GM04504 (cell line): ENCODE results near the gene ISCU.

ENCODE experiments used
- DNase-seq: peaks from one replicate; pipeline ENCODE4 v3.0.0-alpha.2; 2012; ENCODE audit warnings: low read depth

ISCU gene

DNA sequence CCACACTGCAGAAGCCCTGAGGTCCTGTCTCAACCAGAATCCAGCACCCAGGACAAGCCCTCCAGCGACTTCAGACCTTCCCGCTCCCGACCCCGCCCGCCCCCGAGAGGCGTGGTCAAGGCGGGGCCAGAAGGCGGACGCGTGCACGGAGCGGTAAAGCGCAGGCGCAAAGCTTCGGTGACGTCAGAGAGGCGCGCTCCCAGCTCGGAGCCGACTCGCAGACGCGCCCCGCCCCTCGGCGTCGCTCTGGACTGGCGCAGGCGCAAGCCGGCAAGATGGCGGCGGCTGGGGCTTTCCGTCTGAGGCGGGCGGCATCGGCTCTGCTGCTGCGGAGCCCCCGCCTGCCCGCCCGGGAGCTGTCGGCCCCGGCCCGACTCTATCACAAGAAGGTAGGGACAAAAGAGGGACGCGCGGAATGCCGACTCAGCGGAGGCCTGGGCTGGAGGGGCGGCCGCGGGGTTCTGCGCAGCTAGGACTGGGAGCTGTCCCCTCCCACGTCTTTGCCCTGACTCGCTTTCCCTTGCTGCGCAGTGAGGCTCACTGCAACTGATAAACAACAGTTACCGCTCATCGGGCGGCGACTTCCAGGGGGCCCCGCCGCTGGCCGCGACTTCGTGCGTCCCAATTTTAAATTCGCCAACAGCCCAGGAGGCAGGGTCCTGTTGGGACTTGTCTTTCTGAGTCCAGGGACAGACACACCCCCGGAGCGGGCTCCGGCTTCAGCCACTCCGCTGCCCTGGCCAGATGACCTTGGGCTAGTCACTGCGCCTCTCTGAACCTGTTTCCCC lies at the start of gene ISCU:
Gene ISCU (plus strand): TSS at position 249 of the 788 bp plus-strand sequence. CDS start 27 bp downstream, at position 276.
- peak; percentile 93 for DNase-seq

DNA sequence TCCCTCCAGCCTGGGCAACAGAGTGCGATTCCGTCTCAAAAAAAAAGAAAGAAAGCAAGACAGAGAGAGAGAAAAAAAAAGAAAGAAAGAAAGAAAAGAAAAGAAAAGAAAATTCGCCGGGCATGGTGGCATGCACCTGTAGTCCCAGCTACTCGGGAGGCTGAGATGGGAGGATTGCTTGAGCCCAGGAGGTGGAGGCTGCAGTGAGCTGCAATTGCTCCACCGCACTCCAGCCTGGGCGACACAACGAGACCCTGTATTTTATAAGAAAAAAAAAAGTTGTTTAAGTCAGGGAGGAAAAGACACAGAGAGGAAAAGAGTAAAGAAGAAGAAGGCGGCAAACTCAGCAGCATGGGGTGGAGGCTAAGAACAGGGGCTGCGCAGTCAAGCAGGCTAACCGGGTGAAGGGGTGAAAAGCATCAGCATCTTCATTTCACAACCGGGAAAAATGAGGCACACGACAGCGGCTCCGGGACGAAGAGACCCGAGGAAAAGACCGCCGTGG lies 47.9 kb upstream of the ISCU start:
- no peak for DNase-seq

DNA sequence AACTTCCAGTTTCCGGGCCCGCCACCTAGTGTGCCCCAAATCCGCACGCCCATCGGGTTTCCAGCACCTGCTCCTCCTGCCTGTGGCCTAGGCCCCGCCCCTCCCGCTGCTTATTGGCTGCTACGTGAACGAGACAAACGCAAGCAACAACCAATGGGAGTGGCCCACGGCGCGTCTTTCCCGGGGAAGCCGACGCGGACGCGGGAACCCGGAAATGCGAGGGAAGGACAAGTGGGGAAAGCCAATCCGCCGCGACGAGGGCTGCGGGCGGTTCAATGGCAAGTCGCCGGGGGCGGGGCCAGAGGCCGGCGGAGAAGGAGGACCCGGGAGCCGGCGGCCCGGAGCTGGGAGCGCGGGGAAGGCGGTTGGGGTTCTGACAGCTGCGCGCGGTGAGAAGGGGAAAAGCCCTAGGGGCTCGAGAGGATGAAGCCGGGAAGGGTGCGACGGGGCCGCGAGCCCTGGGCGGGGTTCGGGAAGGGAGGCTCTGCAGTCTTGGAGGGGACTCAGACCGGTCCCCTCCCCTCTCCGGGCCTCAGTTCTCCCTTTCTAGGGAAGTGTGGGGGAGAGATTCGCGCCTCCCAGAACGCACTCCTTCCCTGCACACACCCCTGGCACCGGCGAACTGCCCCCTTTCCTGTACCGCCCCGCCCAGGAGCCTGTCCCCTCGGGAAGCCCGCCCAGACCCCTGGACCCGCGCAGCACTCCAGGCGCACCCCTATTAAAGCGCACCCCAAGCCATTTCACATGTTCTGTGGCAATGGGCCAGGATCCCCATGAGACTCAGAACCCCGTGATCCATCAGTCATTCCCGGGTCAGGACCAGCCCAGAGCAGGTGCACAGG lies 47.2 kb upstream of the ISCU start, which contains the start of gene FICD:
Gene FICD (plus strand): TSS at position 305 of the 842 bp plus-strand sequence. CDS start 1,696 bp downstream, outside the sequence.
- DNase-seq = peak; percentile 95

DNA sequence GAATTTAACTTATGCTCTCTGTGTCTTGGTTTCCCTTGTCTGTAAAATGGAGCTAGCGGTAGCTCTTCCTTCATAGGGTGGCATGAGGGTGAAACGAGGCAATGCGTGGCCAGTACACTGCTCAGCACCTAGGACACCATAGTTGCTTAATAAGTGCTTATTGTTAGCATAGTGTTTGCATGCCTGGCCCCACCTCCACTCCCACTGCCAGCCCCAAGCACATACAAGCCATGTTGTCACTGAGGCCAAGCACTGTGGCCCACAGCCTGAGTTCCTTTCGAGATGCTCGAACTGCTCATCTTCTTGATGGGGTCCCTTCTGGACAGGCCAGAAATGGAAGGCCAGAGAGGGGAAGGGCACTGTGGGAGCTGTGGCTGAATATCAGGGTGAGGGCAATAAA lies 46.5 kb upstream of the ISCU start:
- DNase-seq = no peak

DNA sequence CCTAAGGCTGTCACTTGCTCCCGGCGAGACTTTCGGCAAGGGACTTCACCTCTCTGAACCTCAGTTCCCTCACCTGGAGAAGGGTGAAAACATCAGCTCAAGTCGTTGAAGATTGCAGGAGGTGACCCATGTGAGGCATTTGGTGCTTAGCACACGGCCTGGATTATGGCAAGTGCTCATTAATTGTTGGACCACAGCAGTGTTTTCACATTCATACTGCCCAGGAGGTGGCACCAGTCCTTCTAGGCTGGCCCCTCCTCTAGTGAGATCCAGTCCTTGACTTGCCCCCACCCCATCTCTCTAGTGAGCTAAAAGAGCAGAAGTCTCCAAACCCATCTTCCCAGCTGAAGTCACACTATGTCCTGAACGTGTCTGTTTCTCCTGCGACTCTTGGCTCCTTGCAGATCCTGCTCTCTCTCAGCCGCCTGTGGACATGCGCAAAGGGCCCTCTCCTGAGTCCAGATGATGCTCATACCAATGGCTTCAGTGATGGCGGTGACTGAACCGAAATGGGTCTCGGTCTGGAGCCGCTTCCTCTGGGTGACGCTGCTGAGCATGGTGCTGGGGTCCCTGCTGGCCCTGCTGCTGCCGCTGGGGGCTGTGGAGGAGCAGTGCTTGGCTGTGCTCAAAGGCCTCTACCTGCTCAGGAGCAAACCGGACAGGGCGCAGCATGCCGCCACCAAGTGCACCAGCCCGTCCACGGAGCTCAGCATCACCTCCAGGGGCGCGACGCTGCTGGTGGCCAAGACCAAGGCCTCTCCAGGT lies 45.7 kb upstream of the ISCU start:
- DNase-seq = no peak

DNA sequence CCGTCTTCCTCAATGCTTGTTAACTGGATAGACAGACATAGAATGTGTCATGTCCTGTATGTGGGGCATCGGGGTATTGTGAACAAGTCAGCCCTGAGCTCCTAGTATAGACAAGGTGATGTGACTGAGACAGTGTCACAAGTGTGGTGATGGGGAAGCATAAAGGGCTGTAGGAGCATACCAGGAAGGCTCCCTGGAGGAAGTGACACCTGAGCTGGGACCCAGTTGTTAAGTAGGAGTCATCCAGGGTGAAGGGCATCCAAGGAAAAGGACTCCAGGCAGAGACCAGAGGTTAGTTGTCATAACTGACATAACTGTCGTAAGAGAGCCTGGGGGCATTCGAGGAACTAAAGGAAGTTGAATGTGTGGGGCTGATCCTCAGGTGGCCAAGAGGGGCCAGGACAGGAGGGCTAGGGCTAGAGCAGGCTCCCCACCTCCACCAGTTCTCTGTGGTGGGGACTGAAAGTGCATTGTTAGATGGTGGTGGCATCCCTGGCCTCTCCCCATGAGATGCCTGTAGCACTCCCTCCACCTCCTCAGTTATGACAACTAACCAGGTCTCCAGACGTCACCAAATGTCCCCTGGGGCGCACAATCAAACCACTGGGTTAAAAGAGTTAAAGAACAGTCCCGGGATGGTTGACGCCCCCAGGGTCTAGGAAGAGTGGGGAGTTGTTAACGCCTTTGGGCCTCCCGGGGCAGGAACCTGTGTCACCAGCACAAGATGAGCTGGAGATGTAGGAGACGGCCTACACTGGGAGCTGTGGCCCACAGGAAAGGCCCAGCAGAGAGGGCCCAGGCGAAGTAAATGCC lies 44.9 kb upstream of the ISCU start:
- no peak for DNase-seq

DNA sequence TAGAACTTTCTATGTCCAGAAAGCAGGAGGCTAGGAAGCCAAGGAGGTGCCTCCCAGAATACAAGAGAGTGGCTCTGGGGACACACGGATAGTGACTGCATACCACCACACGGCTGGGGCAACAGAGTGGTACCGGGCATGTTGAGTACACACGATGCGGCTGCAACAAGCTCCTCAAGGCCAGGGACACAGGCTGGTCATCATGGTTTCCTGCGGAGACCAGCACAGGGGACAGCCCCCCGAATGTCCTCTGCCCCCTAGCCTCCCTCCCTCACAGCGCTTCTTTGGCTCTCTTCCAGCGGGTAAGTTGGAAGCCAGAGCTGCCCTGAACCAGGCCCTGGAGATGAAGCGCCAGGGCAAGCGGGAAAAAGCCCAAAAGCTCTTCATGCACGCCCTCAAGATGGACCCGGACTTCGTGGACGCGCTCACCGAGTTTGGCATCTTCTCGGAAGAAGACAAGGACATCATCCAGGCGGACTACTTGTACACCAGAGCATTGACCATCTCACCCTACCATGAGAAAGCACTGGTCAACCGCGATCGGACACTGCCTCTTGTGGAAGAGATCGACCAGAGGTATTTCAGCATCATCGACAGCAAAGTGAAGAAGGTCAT lies 44.2 kb upstream of the ISCU start:
- no peak for DNase-seq

DNA sequence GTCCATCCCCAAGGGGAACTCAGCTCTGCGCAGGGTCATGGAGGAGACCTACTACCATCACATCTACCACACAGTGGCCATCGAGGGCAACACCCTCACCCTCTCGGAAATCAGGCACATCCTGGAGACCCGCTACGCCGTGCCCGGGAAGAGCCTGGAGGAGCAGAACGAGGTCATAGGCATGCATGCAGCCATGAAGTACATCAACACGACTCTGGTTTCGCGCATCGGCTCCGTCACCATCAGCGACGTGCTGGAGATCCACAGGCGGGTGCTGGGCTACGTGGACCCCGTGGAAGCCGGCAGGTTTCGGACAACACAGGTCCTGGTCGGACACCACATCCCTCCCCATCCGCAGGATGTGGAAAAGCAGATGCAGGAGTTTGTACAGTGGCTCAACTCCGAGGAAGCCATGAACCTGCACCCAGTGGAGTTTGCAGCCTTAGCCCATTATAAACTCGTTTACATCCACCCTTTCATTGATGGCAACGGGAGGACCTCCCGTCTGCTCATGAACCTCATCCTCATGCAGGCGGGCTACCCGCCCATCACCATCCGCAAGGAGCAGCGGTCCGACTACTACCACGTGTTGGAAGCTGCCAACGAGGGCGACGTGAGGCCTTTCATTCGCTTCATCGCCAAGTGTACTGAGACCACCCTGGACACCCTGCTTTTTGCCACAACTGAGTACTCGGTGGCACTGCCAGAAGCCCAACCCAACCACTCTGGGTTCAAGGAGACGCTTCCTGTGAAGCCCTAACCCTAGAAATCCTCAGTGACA lies 43.5 kb upstream of the ISCU start:
- DNase-seq = no peak

DNA sequence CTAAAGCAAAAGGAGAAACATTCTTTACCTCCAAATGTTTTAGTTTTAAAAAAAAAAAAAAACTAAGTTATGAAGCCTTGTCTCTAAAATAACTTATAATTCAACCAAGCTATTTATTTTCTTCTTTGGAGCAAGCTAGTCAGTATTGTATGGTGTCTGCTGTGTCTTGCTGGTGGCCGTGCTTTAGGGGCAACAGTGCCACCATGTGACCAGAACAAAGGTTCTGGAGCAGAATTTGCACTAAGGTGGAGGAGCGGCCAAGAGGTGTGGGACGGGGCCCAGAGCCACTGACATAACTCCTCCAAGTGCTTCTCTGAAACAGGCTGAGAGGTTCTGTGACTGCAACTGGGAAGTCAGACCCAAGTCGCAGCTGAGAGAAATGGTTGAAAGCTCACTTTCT lies 42.8 kb upstream of the ISCU start:
- no peak for DNase-seq

DNA sequence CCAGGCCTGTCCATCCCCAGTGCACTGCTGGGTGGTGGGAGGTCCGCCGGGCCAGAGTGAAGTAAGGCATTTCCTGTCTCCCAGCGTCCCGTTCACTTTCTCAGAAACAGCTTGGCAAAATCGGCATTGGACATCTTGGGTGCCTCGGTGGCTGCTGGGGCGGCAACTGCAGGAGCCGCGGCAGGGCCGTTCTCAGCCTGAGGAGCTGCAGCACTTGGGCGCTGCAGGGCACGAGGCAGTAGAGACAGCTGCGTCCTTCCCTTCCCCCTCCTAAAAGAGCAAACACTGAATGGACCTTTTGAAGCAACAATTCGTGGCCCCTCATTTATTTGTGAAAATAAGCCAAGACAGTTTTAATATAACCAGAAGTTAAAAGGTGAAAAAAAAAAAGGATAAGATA lies 39.0 kb upstream of the ISCU start:
- no peak for DNase-seq

DNA sequence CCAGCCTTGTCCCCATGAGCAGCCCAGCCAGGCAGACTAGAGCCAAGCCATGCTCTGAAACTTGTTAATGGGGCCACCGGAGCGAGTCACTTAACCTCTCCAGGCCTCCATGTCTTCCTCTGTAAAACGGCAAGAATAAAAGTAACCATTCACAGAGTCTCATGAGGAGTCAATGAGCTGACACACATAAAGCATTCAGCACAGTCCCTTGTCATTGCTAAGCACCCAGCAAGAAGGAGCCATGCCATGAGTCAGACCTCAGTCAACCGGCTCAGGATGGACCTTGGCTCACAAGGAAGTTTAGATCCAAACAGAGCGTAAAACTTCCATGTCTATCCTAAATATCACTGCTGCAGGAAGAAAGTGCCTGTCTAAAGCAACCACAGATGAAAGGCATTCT lies 36.7 kb upstream of the ISCU start:
- peak; percentile 56 for DNase-seq

DNA sequence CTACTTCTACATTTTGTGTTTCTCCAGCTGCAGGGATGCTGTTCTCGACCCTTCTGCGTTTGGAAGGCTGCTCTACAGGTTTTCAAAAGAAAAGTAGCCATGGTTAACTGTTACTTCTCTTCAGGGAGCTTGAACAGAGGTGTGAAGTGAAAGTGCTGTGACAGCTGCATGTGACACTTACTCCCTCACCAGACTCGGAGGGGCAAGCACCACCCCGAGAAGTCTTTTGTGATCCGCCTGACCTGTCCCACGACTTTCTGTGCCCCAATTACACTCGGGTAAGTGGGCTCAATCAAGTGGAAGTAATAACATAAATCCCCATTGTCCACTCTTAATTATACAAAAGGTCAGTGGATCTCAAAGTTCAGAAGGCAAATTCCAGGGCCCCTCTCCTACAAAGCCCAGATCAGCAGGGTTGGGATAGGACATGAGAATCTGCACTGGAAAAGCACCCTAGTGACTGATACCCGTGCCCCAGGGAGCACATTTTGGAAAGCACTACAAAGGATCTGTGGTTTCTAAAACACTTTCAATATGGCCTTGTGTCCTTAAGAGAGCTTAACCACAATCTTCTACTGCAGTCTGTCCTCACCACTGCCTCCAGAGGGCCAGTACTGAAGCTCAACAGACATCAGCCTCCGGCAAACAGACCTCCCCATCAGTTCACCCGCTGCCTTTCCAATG lies 35.8 kb upstream of the ISCU start:
- no peak for DNase-seq

DNA sequence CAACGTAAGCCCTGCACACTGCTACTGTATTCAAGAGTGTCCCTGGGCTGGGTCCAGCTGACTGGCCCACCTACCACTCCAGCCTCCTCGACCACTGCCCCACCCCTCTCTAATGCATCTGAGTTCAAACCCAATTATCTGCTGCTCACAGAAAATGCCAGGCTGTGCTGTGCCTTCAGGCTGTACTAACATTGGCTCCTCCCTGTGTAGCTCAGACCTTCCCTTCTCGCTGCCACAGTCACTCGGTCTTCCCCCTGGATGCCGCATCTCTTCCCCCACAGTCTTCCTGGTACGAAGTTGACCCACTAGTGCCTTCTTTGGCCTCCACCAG lies 35.3 kb upstream of the ISCU start:
- DNase-seq = no peak

DNA sequence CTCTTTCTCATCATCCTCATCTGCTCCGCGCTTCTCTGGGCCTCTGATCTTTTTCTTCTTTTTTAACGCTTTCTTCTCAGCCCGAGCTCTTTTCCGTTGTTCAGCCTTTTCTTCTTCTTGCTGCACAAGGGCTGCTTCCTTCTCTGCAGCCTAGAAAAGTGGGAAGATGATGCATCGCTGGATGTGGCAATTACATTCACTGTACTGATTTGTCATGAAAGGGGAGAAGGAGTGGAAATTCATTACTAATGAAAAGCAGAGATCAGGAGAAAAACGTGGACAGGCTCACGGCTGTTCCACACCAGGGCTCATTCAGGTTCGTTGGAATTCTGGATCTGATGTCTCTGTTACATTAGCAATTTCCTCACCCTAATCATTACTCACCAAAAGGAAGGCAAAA lies 32.2 kb upstream of the ISCU start:
- DNase-seq = no peak

DNA sequence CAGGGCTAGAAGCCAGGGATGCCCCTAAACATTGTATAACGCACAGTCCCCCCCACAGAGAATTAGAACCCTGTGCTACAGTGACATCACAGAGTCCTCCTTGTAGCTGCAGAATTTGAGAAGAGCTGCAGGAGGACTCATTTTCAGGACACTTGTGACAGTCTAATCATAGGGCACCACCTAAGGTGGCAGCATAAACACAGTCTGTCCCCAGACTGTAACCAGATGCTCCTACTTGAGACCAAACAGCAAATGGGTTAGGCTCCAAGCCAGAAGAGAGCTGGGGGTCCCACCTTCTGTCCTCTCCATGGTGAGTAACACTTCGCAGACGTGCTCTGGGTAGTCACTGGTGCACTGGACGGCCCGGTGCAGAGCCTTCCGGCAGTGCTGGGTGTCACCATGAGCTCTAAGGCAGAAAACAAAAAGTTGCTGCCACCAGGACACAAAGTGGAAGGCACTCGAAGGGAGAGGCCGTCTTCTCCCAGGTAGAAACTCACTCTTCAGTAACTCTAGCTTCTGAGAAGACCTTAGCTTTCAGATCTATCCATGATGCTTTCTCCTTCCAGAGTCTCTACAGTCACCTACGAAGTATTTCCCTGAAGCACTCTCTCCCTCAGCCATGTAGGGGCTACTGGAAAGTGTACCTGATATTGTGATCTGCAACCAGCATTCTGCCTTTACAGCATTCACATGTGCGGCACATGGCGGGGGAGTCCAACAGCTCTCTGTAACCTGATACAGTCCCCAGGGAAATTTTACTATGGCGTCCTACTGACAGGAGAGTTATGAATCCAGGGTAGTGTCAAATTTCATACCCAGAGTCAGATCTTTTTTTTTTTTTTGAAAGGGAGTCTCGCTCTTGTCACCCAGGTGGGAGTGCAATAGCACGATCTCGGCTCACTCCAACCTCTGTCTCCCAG lies 30.2 kb upstream of the ISCU start:
- no peak for DNase-seq

DNA sequence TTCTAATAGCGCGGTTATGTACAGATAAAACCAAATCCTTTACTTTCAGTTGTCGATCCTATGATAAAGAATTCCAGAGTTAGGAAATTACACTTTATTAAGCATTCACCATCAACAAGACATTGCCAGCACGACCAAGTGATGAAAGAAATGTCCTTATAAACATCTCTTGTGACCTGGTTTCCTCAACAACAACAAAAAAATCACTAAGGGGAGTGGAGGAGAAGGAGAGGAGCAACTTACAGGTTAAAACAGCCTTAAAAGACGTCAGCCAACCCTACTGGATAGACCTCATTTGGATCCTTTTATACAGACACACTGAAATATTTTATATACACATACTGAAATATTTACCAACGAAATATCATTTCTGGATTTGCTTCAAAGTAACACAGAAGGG lies 24.2 kb upstream of the ISCU start:
- DNase-seq = no peak

DNA sequence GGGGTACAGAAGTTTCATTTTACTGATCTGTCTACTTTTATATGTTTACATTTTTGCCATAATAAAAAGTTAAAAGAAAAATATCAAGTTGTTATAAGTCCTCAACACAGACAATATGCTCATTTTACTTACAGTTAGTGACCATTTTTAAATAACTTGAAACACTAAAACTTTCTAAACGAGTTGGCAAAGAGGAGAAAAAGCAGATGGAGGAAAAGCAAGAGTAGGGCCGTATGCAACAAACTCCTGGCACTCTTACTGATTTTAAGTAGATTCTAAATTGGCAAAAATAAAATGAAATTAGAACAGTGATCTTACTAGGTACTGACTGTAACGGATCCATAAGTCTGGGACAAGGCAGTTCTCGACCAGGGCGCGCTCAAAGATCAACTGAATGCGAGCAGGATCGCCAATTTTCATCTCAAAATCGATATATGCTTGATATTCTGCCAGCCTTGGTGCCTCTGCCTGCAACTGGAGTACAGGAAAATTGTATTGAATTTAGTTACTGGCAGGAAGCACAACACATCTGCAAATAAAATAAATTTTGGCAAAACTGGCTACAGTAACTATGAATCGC lies 23.7 kb upstream of the ISCU start:
- DNase-seq = no peak

DNA sequence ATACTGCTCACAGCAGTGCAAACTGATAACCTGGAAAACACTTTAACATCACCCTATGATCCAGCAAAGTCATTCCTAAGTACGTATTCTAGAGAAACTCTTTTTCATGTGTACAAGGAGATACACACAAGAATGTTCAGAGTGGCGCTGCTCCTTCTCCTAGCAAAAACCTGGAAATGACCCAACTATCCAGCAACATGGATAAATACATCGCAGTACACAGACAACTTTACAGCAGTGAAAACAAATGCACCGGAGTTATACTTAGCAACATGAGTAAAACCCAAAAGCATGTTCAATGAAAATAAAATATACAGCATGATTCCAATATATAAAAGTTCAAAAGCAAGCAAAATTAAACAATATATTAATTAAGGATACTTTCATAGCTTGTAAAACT lies 20.1 kb upstream of the ISCU start:
- DNase-seq = no peak
